H1 (cell line): ENCODE data around the gene H1-8. TPM values are rescaled to one million over a fixed set of nuclear protein-coding genes. Genes with fewer than 3 reads are reported as not detected.

Experiments used
- CHD7 ChIP-seq: fragments of 300-600 bp; sonication (generic); IDR thresholded peaks from 2 replicates; pipeline ENCODE4 v1.7.1; 2012; ENCODE audit warnings: low read length, moderate library complexity, mild to moderate bottlenecking, inconsistent platforms; ENCODE audit not compliant: insufficient replicate concordance
- polyA plus RNA-seq, 7 experiments: library from polyadenylated mRNA; depleted of rRNA in 3 of 7; stranded (reverse) in 5 of 7; unstranded in 2 of 7; fragments of >200 nt in 5 of 7; fragments of 200-250 nt in 2 of 7; gene quantifications; 1 replicate in 5 of 7; 2 replicates in 1 of 7; 4 replicates in 1 of 7; pipeline versions ENCODE4 v1.2.1 to v1.2.3, GENCODE V29; 2011 to 2013; ENCODE audit warnings: missing spikeins in 2 of 7, mixed read lengths in 2 of 7
- total RNA-seq: library from RNA; stranded (reverse); fragmentation: NEBNext Ultra II Directional; extraction: Animal tissue kit (Norgen Biotek cat#: 25700); gene quantifications from 2 replicates; pipeline ENCODE4 v1.2.1, GENCODE V29; 2021

The H1-8 gene
- total and polyA plus RNA-seq, 2 of the 8 experiments (the other 6 are each of a cell fraction or from before 2014, with no cell fraction given) = not detected

GRCh38 chr3:129557548-129557894, 14.5 kb downstream of the H1-8 start (continued):
- no peak for TF ChIP-seq CHD7
